ENCODE results near the gene KIAA0586. TPM values are rescaled to one million over a fixed set of nuclear protein-coding genes. Genes with fewer than 3 reads are reported as not detected.

KIAA0586 gene
- total RNA-seq, 1 experiment from 2014 or later: 20.9 TPM

DNA sequence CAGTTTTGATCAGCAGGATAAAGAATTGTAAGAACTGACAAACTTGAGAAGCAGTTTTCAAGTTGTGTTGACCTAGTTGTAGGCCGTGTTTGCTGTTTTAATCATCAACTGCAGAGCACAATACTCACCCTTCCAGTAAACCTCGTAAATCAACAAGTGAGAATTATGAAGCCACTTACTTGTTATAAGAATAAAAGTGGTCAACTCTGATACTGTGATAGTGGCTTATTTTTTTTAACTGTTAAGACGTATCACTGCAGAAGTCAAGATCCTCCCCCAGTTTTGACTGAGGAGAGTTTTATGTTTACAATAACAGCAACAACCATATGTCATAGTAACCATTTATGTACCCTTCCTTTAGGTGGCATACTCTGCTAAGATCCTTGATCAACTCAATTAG, 109.5 kb downstream of the KIAA0586 start:
- Histone ChIP-seq H3K18ac (ENCODE audit: insufficient read length, low read depth, low read length) (no peak overlapping the region), H2BK5ac (ENCODE audit: insufficient read length, low read length) (no peak overlapping the region), H3K23me2 (ENCODE audit: insufficient read length, low read depth, low read length, poor library complexity, severe bottlenecking) (no peaks in the 10 kb centered on the region), H3K9me3 (ENCODE audit: control insufficient read depth, low read depth, low read length) (no peaks in the 10 kb centered on the region), H3K79me2 (ENCODE audit: insufficient read depth, low read length) (no peaks in the 10 kb centered on the region), H3K56ac (ENCODE audit: insufficient read length, low read depth, low read length) (no peak overlapping the region), H3K4me2 (ENCODE audit: insufficient read depth, insufficient read length, low read length) (no peak overlapping the region), H2BK12ac (ENCODE audit: insufficient read length, low read depth, low read length) (no peak overlapping the region), H3K9ac (ENCODE audit: extremely low read depth, insufficient read length, low read length) (no peak overlapping the region), H3K27ac (ENCODE audit: insufficient read length, low read depth, low read length) (no peak overlapping the region), H2BK120ac (ENCODE audit: low read depth, low read length, poor library complexity, severe bottlenecking) (no peak overlapping the region), H3K23ac (ENCODE audit: insufficient read length, low read depth, low read length) (no peak overlapping the region), H2BK20ac (ENCODE audit: low read depth, low read length, poor library complexity, severe bottlenecking) (no peak overlapping the region), H3K27me3 (ENCODE audit: insufficient read depth, low read length) (no peaks in the 10 kb centered on the region), H4K20me1 (ENCODE audit: control insufficient read depth, insufficient read depth, insufficient read length) (no peaks in the 10 kb centered on the region), H3K14ac (ENCODE audit: insufficient read depth, low read length) (no peak overlapping the region), H2BK15ac (ENCODE audit: low read depth, low read length) (no peak overlapping the region), H4K5ac (ENCODE audit: insufficient read length, low read depth, low read length) (no peak overlapping the region), H3T11ph (ENCODE audit: low read length) (no peak overlapping the region), H3K4me1 (ENCODE audit: insufficient read depth, low read length) (no peaks in the 10 kb centered on the region), H2AK5ac (ENCODE audit: insufficient read length, low read length) (no peak overlapping the region), H4K8ac (replicated peaks; ENCODE audit: insufficient read length, low read depth, low read length) (no peak overlapping the region), H4K91ac (ENCODE audit: insufficient read length, low read depth, low read length) (no peak overlapping the region), H3K79me1 (ENCODE audit: insufficient read depth, low read depth, low read length, poor library complexity, severe bottlenecking) (no peaks in the 10 kb centered on the region), H3K4ac (ENCODE audit: low read depth, low read length) (no peak overlapping the region), H2AFZ (ENCODE audit: low read length) (no peak overlapping the region)
- no peak overlapping the region for H3K27ac Mint-ChIP-seq
- peaks cover 0 to 8% of the 10 kb centered on the region in 2 experiments; a peak in 1 of 4 replicates for H3K4me1 Mint-ChIP-seq
- no CpG with 5 or more reads among the region's 3 CpGs for WGBS (ENCODE audit: extremely low coverage, insufficient read length, low lambda C conversion rate)
- no peak for DNase-seq
- TF ChIP-seq, protein P1, sequence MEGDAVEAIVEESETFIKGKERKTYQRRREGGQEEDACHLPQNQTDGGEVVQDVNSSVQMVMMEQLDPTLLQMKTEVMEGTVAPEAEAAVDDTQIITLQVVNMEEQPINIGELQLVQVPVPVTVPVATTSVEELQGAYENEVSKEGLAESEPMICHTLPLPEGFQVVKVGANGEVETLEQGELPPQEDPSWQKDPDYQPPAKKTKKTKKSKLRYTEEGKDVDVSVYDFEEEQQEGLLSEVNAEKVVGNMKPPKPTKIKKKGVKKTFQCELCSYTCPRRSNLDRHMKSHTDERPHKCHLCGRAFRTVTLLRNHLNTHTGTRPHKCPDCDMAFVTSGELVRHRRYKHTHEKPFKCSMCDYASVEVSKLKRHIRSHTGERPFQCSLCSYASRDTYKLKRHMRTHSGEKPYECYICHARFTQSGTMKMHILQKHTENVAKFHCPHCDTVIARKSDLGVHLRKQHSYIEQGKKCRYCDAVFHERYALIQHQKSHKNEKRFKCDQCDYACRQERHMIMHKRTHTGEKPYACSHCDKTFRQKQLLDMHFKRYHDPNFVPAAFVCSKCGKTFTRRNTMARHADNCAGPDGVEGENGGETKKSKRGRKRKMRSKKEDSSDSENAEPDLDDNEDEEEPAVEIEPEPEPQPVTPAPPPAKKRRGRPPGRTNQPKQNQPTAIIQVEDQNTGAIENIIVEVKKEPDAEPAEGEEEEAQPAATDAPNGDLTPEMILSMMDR (conservative IDR thresholded peaks at IDR 0.05): no peak
- H3K9me3 Mint-ChIP-seq: no peaks in the 10 kb centered on the region
- H3K4me3 Mint-ChIP-seq: no peak overlapping the region
- H3K27me3 Mint-ChIP-seq (ENCODE audit: low read depth): no peaks in the 10 kb centered on the region
- H3K36me3 Mint-ChIP-seq (ENCODE audit: insufficient read depth in 1 of 3, low read depth in 3 of 3): no peaks in the 10 kb centered on the region; a peak in 2 of 7 replicates
